Measurements from ENCODE around the gene LCAT.

Gene LCAT

DNA sequence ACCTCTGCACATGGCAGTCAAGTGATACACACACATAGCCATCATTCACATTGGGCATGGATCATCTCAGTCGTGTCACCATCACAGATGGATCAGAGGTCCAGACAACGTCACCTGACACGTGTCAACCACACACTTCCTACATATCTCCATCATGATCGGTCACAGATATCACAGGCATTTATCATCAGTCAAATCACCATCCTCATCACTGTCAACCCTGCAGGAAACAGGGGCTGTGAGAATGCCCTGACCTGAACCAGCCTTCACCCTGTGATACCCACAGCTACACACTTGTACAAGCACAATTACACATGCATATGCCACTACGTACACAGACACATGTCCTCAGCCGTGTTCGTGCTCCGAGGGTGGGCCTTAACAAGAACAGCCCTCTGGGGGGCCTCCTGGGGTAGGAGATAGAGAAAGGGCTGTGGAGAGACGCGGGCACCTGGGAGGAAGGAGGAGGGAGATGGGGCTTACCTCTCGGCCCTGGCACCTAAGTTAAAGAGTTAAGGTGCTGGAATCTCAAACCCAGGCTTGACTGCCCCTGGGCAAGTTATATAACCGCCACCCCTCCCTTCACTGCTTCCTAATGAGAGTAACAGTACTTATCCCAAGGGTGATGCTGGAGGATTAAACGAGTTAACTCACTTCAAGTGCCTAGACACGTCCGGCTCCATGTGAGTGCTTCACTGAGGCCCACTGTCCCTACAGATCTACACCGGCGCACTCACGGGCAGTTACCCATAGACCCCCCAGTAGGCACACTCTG, 23.4 kb upstream of the LCAT start:
- Histone ChIP-seq H3K4me1 (ENCODE audit: control insufficient read depth, insufficient read depth, low read length) (peaks cover 54% of the 10 kb centered on the region), H3K4me3 (ENCODE audit: low read length) (peak overlapping the region; percentile 92), H3K27me3 (replicated peaks; ENCODE audit: control insufficient read depth, insufficient read depth, low read length) (no peaks in the 10 kb centered on the region), H3K9me3 (ENCODE audit: control insufficient read depth, low read length) (no peaks in the 10 kb centered on the region), H3K9ac (ENCODE audit: low read length) (peak overlapping the region; percentile 97), H3K36me3 (ENCODE audit: control insufficient read depth, insufficient read depth, low read length, severe bottlenecking) (peaks cover 6% of the 10 kb centered on the region)
- DNase-seq (ENCODE audit: low read depth): peak; percentile 51

DNA sequence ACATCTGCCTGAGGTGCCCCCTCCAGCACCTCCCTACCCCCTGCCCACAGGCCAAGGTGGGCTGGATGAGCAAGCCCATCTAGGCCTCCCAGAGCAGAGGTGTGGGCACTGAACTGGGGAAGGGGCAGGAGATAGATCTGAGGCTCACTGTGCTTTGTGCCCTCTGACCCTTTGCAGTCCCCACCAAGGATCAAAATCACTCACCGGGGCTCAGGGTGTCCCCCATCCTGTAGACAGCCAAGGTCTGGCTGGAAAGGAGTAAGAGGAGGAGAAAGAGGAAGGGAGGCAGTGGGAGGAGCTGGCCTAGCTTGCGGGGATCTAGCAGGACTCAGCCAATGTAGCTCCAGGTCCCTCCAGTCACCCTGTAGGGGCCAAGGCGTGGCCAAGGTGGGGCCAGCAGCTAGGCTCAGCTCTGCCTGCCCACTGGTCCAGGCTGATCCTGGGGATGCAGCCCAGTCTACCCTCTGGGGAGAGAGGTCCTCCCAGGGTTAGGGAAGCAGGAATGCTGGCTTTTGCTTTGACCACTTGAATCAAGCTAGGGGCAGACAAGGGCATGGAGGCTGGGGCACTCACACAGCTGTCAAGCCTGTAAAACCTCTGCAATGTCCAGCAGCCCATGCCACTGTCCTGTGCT, 22.7 kb upstream of the LCAT start:
- Histone ChIP-seq H3K36me3 (ENCODE audit: control insufficient read depth, insufficient read depth, low read length, severe bottlenecking) (peaks cover 13% of the 10 kb centered on the region), H3K4me3 (ENCODE audit: low read length) (peak overlapping the region; percentile 92), H3K9me3 (ENCODE audit: control insufficient read depth, low read length) (no peaks in the 10 kb centered on the region), H3K4me1 (ENCODE audit: control insufficient read depth, insufficient read depth, low read length) (peaks cover 59% of the 10 kb centered on the region), H3K9ac (ENCODE audit: low read length) (peak overlapping the region; percentile 97), H3K27me3 (replicated peaks; ENCODE audit: control insufficient read depth, insufficient read depth, low read length) (no peaks in the 10 kb centered on the region)
- DNase-seq (ENCODE audit: low read depth): peak; percentile 59

DNA sequence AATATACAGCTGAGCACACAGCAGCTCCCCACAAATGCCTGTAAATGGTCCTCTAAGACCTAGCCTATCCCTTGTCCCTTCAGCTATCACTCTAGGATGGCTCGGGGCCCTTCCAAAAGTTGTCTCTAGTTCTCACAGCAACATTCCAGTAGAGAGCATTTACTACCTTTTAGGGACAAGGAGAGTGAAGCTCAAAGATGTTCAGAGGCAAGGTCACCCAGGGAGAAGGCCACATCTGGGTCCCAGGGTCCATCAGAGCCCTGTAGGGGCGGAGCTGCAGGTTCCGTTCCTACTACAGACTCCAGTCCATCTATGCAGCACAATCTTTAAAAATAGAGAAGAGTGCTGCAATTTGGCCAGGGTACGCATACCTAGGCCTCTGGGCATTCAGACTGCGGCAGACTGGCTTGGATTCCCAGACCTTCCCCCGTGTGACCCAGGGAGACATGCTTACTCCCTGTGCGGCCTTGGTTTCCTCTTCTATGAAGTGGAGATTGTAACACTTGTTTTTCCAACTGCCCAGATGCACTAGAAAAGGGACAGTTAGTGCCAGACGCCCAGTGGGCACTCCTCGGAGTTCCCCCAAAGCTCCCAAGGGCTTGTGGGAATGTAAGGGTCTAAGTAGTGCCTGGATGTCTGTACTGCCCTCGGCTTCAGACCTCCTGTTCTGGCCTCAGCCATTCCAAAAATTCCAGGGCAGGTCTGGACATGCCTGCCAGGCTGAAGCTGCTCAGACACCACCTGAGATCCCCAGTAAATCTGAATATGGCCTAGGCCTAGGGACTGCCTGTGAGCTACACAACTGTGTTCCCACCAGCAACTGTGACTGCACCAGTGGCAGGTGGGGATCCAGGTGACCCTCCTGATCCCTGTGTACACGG, 22.0 kb upstream of the LCAT start:
- H3K9me3 ChIP-seq (ENCODE audit: control insufficient read depth, low read length): no peaks in the 10 kb centered on the region
- peak overlapping the region; percentile 92 for H3K4me3 ChIP-seq (ENCODE audit: low read length)
- H3K9ac ChIP-seq (ENCODE audit: low read length): peak overlapping the region; percentile 97
- H3K4me1 ChIP-seq (ENCODE audit: control insufficient read depth, insufficient read depth, low read length): peaks cover 59% of the 10 kb centered on the region
- no peaks in the 10 kb centered on the region for H3K27me3 ChIP-seq (replicated peaks; ENCODE audit: control insufficient read depth, insufficient read depth, low read length)
- DNase-seq (ENCODE audit: low read depth): peak; percentile 21
- peaks cover 21% of the 10 kb centered on the region for H3K36me3 ChIP-seq (ENCODE audit: control insufficient read depth, insufficient read depth, low read length, severe bottlenecking)

DNA sequence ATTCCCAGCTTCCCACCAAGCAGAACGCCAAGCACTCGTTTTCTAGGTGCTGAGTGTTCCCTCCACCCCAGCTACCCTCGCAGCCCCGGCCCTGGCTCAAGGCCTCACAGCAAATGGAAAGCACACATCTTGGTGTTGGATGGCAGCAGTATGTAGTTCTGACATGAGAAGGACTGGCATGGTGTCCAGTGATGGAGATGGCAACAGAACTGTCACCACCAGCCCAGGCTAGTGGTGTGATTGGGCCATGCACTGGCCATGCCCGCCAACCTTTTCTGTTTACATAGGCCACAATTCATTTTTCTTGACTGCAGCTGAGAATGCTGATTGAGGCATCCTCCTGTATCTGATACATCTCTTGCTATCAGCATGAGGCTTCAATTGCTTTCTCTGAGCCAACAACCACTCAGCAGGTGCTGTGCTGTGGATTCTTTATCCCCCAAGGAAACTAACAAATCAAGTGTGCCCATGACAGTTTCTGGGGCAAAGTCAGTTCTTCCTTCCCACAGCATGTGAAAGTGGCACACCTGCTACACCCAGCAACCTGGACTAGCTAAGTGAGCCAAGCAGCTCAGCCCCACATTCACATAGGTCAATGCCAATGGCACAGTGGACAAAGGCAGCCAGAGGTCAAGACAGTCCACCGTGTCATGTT, 20.7 kb upstream of the LCAT start:
- Histone ChIP-seq H3K27me3 (replicated peaks; ENCODE audit: control insufficient read depth, insufficient read depth, low read length) (no peaks in the 10 kb centered on the region), H3K36me3 (ENCODE audit: control insufficient read depth, insufficient read depth, low read length, severe bottlenecking) (peaks cover 32% of the 10 kb centered on the region), H3K4me3 (ENCODE audit: low read length) (no peak overlapping the region), H3K9me3 (ENCODE audit: control insufficient read depth, low read length) (no peaks in the 10 kb centered on the region), H3K9ac (ENCODE audit: low read length) (no peak overlapping the region), H3K4me1 (ENCODE audit: control insufficient read depth, insufficient read depth, low read length) (peaks cover 69% of the 10 kb centered on the region)
- DNase-seq (ENCODE audit: low read depth): no peak

DNA sequence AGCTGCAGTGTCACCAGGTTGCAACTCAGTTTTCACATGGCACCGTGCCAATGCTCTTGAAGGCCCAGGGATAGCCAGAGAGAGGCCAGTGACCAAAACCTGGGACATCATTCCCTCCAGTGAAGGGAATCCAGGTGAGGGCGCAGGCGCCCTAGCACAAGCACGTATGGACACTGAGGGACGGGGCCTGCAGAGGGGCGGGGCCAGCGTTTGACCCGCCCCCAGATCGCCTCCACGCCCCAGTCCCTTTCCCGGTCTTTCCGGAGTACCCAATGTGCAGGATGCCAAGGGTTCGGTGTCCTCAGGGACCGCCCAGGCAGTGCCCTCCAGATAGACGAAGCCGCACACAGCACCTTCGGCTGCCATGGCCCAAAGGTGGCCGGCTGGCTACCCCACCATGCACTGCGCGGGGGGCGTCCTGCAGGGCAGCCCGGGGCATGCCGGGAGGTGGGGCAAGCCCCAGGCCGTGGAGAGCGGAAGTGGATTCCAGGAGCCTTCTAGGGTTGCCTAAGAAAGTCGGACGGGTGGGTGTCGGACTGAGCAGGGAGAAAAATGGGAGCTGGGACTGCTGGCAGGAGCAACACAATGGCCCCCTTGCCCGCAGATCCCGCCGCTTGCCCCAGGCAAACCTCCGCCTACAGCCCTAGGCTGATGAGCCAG, 19.9 kb upstream of the LCAT start:
- H3K4me3 ChIP-seq (ENCODE audit: low read length): no peak overlapping the region
- no peaks in the 10 kb centered on the region for H3K27me3 ChIP-seq (replicated peaks; ENCODE audit: control insufficient read depth, insufficient read depth, low read length)
- peak; percentile 33 for DNase-seq (ENCODE audit: low read depth)
- no peaks in the 10 kb centered on the region for H3K9me3 ChIP-seq (ENCODE audit: control insufficient read depth, low read length)
- no peak overlapping the region for H3K9ac ChIP-seq (ENCODE audit: low read length)
- H3K4me1 ChIP-seq (ENCODE audit: control insufficient read depth, insufficient read depth, low read length): peaks cover 73% of the 10 kb centered on the region
- H3K36me3 ChIP-seq (ENCODE audit: control insufficient read depth, insufficient read depth, low read length, severe bottlenecking): peaks cover 38% of the 10 kb centered on the region

DNA sequence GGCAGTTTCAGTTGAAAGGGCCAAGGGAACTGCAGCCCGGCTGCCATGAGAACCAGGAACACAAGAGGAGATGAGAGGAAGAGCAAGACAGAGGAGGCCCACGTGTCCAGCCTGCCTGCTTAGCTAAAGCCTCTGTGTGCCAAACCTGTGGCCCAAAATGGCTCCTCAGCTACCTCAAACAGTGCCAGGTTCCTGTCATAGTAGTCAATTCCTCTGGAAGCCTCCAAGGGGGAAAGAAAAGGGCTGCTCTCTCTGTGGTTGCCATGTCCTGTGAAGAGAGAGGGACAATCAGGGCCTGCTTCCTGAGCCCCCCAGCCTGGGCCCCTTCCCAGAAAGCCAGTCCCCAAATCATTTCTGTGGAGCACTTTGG, 19.4 kb upstream of the LCAT start:
- Histone ChIP-seq H3K9ac (ENCODE audit: low read length) (no peak overlapping the region), H3K27me3 (replicated peaks; ENCODE audit: control insufficient read depth, insufficient read depth, low read length) (no peaks in the 10 kb centered on the region), H3K4me1 (ENCODE audit: control insufficient read depth, insufficient read depth, low read length) (peaks cover 76% of the 10 kb centered on the region), H3K36me3 (ENCODE audit: control insufficient read depth, insufficient read depth, low read length, severe bottlenecking) (peaks cover 43% of the 10 kb centered on the region), H3K9me3 (ENCODE audit: control insufficient read depth, low read length) (no peaks in the 10 kb centered on the region), H3K4me3 (ENCODE audit: low read length) (no peak overlapping the region)
- no peak for DNase-seq (ENCODE audit: low read depth)

DNA sequence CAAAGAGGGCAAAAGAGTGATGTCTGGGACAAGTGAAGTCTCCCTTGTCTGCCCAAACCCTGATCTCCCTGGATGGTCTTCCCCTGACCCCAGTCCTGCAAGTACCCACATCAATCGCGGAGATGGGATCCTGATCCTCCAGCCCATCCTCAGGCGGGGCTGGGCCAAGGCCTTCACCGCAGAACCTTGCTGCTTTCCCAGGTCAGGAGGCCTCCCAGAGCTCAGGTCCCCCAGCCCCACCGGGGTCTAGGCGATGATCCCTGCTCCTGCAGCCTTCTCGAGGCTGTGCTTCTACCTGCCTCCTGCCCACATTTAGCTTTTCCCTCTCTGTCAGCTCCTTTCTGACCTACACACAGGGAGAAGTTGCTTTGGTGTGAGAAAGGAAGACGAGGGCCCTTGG, 18.2 kb upstream of the LCAT start:
- Histone ChIP-seq H3K9me3 (ENCODE audit: control insufficient read depth, low read length) (no peaks in the 10 kb centered on the region), H3K9ac (ENCODE audit: low read length) (no peak overlapping the region), H3K36me3 (ENCODE audit: control insufficient read depth, insufficient read depth, low read length, severe bottlenecking) (peaks cover 54% of the 10 kb centered on the region), H3K4me1 (ENCODE audit: control insufficient read depth, insufficient read depth, low read length) (peaks cover 75% of the 10 kb centered on the region), H3K27me3 (replicated peaks; ENCODE audit: control insufficient read depth, insufficient read depth, low read length) (no peaks in the 10 kb centered on the region), H3K4me3 (ENCODE audit: low read length) (no peak overlapping the region)
- no peak for DNase-seq (ENCODE audit: low read depth)

DNA sequence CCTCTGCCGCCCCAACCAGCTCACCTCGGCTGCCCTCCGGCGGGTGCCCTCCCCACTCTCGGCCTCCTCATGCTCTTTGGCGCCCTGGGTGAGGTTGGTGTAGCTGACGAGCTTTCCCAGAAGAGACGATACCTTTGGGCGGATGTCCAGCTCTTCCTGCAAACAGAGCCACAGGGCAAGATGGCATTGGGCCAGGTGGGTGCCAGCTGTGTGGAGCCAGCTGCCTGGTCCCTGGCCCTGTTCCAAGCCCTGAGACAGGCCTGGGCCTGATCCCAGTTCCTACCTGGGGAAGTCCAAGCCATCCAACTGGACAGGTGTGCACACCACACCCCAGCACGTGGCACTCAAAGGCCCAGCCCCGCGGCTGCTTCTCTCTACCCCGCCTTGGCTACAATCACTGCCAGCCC, 17.6 kb upstream of the LCAT start:
- Histone ChIP-seq H3K9ac (ENCODE audit: low read length) (no peak overlapping the region), H3K4me1 (ENCODE audit: control insufficient read depth, insufficient read depth, low read length) (peaks cover 70% of the 10 kb centered on the region), H3K9me3 (ENCODE audit: control insufficient read depth, low read length) (no peaks in the 10 kb centered on the region), H3K27me3 (replicated peaks; ENCODE audit: control insufficient read depth, insufficient read depth, low read length) (no peaks in the 10 kb centered on the region), H3K4me3 (ENCODE audit: low read length) (no peak overlapping the region), H3K36me3 (ENCODE audit: control insufficient read depth, insufficient read depth, low read length, severe bottlenecking) (peaks cover 54% of the 10 kb centered on the region)
- no peak for DNase-seq (ENCODE audit: low read depth)

DNA sequence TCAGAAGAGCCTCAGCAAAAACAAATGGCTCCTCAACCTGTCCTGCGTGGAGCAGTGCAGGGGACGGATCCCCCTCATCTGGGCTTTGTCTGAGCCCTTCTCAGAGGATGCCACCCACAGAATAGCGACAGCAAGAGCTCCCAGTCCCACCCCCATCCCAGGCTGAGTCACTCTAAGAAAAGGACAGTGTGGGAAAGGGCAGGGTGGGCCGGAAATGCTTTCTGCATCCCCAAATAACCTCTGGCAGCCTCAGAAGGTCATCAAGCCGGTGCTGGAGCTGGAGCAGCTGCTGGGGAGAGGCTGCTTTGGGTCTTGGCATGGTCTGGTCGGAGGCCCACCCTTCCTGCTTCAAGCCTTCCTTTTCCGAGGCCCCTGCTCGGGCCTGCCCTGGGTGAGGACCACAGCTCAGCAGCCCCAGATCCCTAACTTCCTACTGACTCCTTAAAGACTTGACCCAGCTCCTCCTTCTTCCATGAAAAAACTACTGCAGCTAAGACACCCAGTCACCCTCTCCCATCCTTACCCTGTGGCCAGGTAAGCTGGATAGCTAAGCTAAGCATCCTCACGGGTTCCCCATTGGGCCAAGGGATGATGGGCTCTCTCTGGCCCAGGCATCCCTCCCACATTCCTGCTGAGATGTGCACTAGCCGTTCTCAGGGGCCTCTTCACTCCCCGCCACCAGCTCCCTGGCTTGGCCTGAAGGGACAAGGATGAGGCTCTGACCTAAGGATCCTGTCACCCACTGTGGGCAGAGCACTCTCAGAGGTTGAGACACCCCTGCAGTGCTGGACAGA, 15.8 kb upstream of the LCAT start:
- H3K9me3 ChIP-seq (ENCODE audit: control insufficient read depth, low read length): no peaks in the 10 kb centered on the region
- peak overlapping the region; percentile 81 for H3K9ac ChIP-seq (ENCODE audit: low read length)
- peak; percentile 66 for DNase-seq (ENCODE audit: low read depth)
- H3K27me3 ChIP-seq (replicated peaks; ENCODE audit: control insufficient read depth, insufficient read depth, low read length): no peaks in the 10 kb centered on the region
- peak overlapping the region; percentile 63 for H3K4me3 ChIP-seq (ENCODE audit: low read length)
- peaks cover 65% of the 10 kb centered on the region for H3K36me3 ChIP-seq (ENCODE audit: control insufficient read depth, insufficient read depth, low read length, severe bottlenecking)
- H3K4me1 ChIP-seq (ENCODE audit: control insufficient read depth, insufficient read depth, low read length): peaks cover 56% of the 10 kb centered on the region

DNA sequence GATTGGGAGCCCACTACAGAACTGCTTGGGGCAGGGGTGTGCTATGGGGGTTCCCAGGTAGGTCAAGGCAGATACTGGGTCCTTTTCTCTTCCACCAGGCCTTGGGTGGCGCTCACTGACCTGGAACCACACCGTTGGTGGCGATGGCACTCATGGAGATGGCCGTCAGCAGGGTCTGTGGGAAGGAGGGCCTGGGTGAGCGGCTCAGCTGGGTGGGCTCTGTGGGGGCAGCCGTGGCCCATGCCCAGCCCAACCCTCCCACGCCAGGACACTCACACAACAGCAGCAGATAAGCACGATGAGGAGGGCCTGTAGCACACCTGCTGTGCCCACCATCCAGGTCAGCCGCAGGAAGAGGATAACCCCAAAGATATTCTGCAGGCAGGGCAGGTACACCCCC, 13.7 kb upstream of the LCAT start:
- Histone ChIP-seq H3K4me1 (ENCODE audit: control insufficient read depth, insufficient read depth, low read length) (peaks cover 43% of the 10 kb centered on the region), H3K4me3 (ENCODE audit: low read length) (no peak overlapping the region), H3K36me3 (ENCODE audit: control insufficient read depth, insufficient read depth, low read length, severe bottlenecking) (peaks cover 77% of the 10 kb centered on the region), H3K27me3 (replicated peaks; ENCODE audit: control insufficient read depth, insufficient read depth, low read length) (no peaks in the 10 kb centered on the region), H3K9ac (ENCODE audit: low read length) (no peak overlapping the region), H3K9me3 (ENCODE audit: control insufficient read depth, low read length) (no peaks in the 10 kb centered on the region)
- DNase-seq (ENCODE audit: low read depth): no peak
